GM12878 (cell line): ENCODE results near the gene YES1. TPM values are rescaled to one million over a fixed set of nuclear protein-coding genes. Genes with fewer than 3 reads are reported as not detected.

Experiments
- ATAC-seq: fragments of 200-7000 bp; cut with Tn5 transposase; 3 replicates; pipeline ENCODE4 v1.9.1; 2020; ENCODE audit warnings: mild to moderate bottlenecking, moderate library complexity
- BruUV-seq: library from RNA; stranded (reverse); fragments of 400-500 nt; replicated peaks from 2 replicates; lab custom pipeline; 2021; lab: Mats Ljungman, UMichigan
- CTCF ChIA-PET: fragments of 300-600 bp; sonication (Branson Sonifier 250); formaldehyde crosslinking; extraction: SDS; loops from one replicate; lab custom pipeline; 2021; ENCODE audit warnings: inconsistent platforms; lab: Yijun Ruan, JAX
- POLR2A ChIA-PET: fragments of 350-600 bp; formaldehyde crosslinking; extraction: SDS; loops from one replicate; lab custom pipeline; 2021; ENCODE audit warnings: inconsistent platforms; lab: Charles Lee
- RAD21 ChIA-PET: fragments of 300-600 bp; sonication (Branson Sonifier 250); formaldehyde crosslinking; loops from one replicate; lab custom pipeline; 2023; ENCODE audit warnings: antibody characterized with exemption; ENCODE audit not compliant: unreplicated experiment; lab: Charles Lee
- SMC1A ChIA-PET: fragments of 300-600 bp; sonication (Branson Sonifier 250); formaldehyde crosslinking; loops from one replicate; lab custom pipeline; 2023; ENCODE audit not compliant: unreplicated experiment, uncharacterized antibody; lab: Charles Lee
- DNase-seq: peaks from one replicate; pipeline ENCODE4 v3.0.0-alpha.2; 2011; ENCODE audit warnings: low read depth, low spot score
- FAIRE-seq: peaks from 3 replicates; lab custom pipeline; 2011; peaks lifted over from hg19 to GRCh38; lab: Jason Lieb, UNC
- H2AFZ ChIP-seq: 2 replicates; pipeline ENCODE4 v1.6.0; 2011; ENCODE audit warnings: low read depth, low read length, control low read depth; ENCODE audit not compliant: control insufficient read depth
- H3K27ac ChIP-seq: 2 replicates; pipeline ENCODE4 v1.5.1; 2011; ENCODE audit warnings: control low read depth; ENCODE audit not compliant: control insufficient read depth, insufficient read depth
- H3K27me3 ChIP-seq, 2 experiments: replicated peaks in 1 of 2; 2 replicates each; pipeline versions ENCODE4 v1.6.0 to v1.6.1; 2011; ENCODE audit warnings: low read length in 1 of 2; ENCODE audit not compliant: control insufficient read depth in 2 of 2, insufficient read depth in 2 of 2
- H3K36me3 ChIP-seq, 2 experiments: 2 replicates each; pipeline ENCODE4 v1.5.1; 2011; ENCODE audit warnings: low read length in 1 of 2; ENCODE audit not compliant: control insufficient read depth in 2 of 2, insufficient read depth in 2 of 2
- H3K4me1 ChIP-seq: 2 replicates; pipeline ENCODE4 v1.6.1; 2011; ENCODE audit warnings: mild to moderate bottlenecking, low read length, moderate library complexity, mixed read lengths; ENCODE audit not compliant: control insufficient read depth, insufficient read depth
- H3K4me2 ChIP-seq: 2 replicates; pipeline ENCODE4 v1.6.0; 2011; ENCODE audit warnings: control low read depth; ENCODE audit not compliant: control insufficient read depth, insufficient read depth
- H3K4me3 ChIP-seq: fragments of 200-600 bp; sonication (generic); 2 replicates; pipeline ENCODE4 v1.5.1; 2016
- H3K79me2 ChIP-seq: 2 replicates; pipeline ENCODE4 v1.6.0; 2011; ENCODE audit warnings: low read length; ENCODE audit not compliant: control insufficient read depth, insufficient read depth
- H3K9ac ChIP-seq: 2 replicates; pipeline ENCODE4 v1.8.0; 2011; ENCODE audit warnings: low read length, control low read depth, mixed read lengths; ENCODE audit not compliant: control insufficient read depth, insufficient read depth
- H3K9me3 ChIP-seq: replicated peaks from 3 replicates; pipeline ENCODE4 v1.5.1; 2011; ENCODE audit warnings: mild to moderate bottlenecking, low read length; ENCODE audit not compliant: control insufficient read depth, insufficient read depth
- H4K20me1 ChIP-seq: 2 replicates; pipeline ENCODE4 v1.6.0; 2011; ENCODE audit not compliant: control insufficient read depth, insufficient read depth
- BACH1 ChIP-seq: fragments of 450-650 bp; IDR thresholded peaks from 2 replicates; pipeline ENCODE4 v1.6.1; 2017; ENCODE audit warnings: mild to moderate bottlenecking, borderline replicate concordance
- ETV6 ChIP-seq, 2 experiments: fragments of 450-650 bp in 1 of 2; IDR thresholded peaks in 1 of 2; conservative IDR thresholded peaks in 1 of 2; 2 replicates each; pipeline ENCODE4 v1.6.1; 2014; ENCODE audit warnings: antibody characterized with exemption in 1 of 2, borderline replicate concordance in 1 of 2, low read depth in 1 of 2, mild to moderate bottlenecking in 1 of 2, moderate library complexity in 1 of 2
- HCFC1 ChIP-seq: fragments of 150-350 bp; IDR thresholded peaks from 2 replicates; pipeline ENCODE4 v1.6.1; 2014; ENCODE audit warnings: low read length
- IRF4 ChIP-seq: IDR thresholded peaks from 2 replicates; pipeline ENCODE4 v1.6.1; 2011; ENCODE audit warnings: low read depth, low read length
- KAT2A ChIP-seq: conservative IDR thresholded peaks from 2 replicates; pipeline ENCODE4 v1.6.1; 2011; ENCODE audit warnings: low read depth, low read length; ENCODE audit not compliant: control insufficient read depth
- NR2C2 ChIP-seq: IDR thresholded peaks from 2 replicates; pipeline ENCODE4 v1.6.1; 2011; ENCODE audit warnings: borderline replicate concordance, low read depth; ENCODE audit not compliant: control insufficient read depth, insufficient read length
- RFX5 ChIP-seq: IDR thresholded peaks from 2 replicates; pipeline ENCODE4 v1.6.1; 2011; ENCODE audit warnings: low read depth, low read length, improper control_type of control experiment
- SIN3A ChIP-seq: IDR thresholded peaks from 2 replicates; pipeline ENCODE4 v1.6.1; 2012; ENCODE audit warnings: low read depth, low read length, improper control_type of control experiment
- SRF ChIP-seq, 2 experiments: IDR thresholded peaks; 2 replicates each; pipeline ENCODE4 v1.6.1; 2011; ENCODE audit warnings: low read depth in 2 of 2, low read length in 2 of 2, mild to moderate bottlenecking in 1 of 2, moderate library complexity in 1 of 2
- ZNF207 ChIP-seq: fragments of 450-650 bp; IDR thresholded peaks from 2 replicates; pipeline ENCODE4 v1.6.1; 2014; ENCODE audit warnings: antibody characterized with exemption, mild to moderate bottlenecking, borderline replicate concordance
- WGBS: methylation state at CpG from one replicate; pipeline ENCODE4 v1.1.6; 2016; ENCODE audit warnings: low lambda C conversion rate; ENCODE audit not compliant: insufficient replicate concordance, insufficient coverage; ENCODE audit errors: missing lambda C conversion rate; 5-methylcytosine and 5-hydroxymethylcytosine counted together
- in situ Hi-C: fragments of 300-500 bp; cut with MboI; formaldehyde crosslinking; loops from 9 replicates; pipeline ENCODE4 v1.14.3; 2018; ENCODE audit warnings: mixed read lengths
- intact Hi-C: fragments of 100-400 bp; cut with micrococcal nuclease; formaldehyde crosslinking; loops from one replicate; pipeline ENCODE4 v1.14.2; 2022; ENCODE audit not compliant: unreplicated experiment
- polyA plus RNA-seq, 11 experiments: library from polyadenylated mRNA; depleted of rRNA in 4 of 11; unstranded in 6 of 11; stranded (reverse) in 5 of 11; fragments of >200 nt; fragmentation: Nextera tagmentation in 4 of 11; fragmentation: Illumina TruSeq in 1 of 11; extraction: Ambion mirVana in 4 of 11; extraction: Trizol in 1 of 11; gene quantifications; 1 replicate in 1 of 11; 2 replicates in 10 of 11; pipeline versions ENCODE4 v1.2.1 to v1.2.3, GENCODE V29; 2011 to 2016; ENCODE audit warnings: inconsistent platforms in 2 of 11, missing spikeins in 2 of 11, low read depth in 1 of 11
- total RNA-seq, 4 experiments: library from RNA; depleted of rRNA in 3 of 4; stranded (reverse); fragments of >200 nt in 3 of 4; fragmentation: Illumina TruSeq in 1 of 4; extraction: Trizol in 1 of 4; gene quantifications; 2 replicates each; pipeline versions ENCODE4 v1.2.1 to v1.2.3, GENCODE V29; 2013 to 2021
- TF ChIP-seq, protein P1 (sequence below): fragments of 450-650 bp; IDR thresholded peaks from 2 replicates; pipeline ENCODE4 v1.6.1; 2016; ENCODE audit warnings: mild to moderate bottlenecking
- TF ChIP-seq, protein P2 (sequence below): IDR thresholded peaks from 2 replicates; pipeline ENCODE4 v1.6.1; 2011; ENCODE audit warnings: low read depth, low read length, improper control_type of control experiment, borderline replicate concordance
- TF ChIP-seq, protein P3 (sequence below): IDR thresholded peaks from 2 replicates; pipeline ENCODE4 v1.6.1; 2012; ENCODE audit warnings: low read depth, low read length, improper control_type of control experiment
- TF ChIP-seq, protein P4 (sequence below): IDR thresholded peaks from 2 replicates; pipeline ENCODE4 v1.6.1; 2012; ENCODE audit warnings: improper control_type of control experiment, low read depth, low read length; ENCODE audit not compliant: insufficient replicate concordance

Gene YES1
- total and polyA plus RNA-seq, 10 of the 15 experiments (the other 5 are each of a cell fraction or from before 2014, with no cell fraction given), result 2.3 to 7.9 (median 5.8) TPM

DNA sequence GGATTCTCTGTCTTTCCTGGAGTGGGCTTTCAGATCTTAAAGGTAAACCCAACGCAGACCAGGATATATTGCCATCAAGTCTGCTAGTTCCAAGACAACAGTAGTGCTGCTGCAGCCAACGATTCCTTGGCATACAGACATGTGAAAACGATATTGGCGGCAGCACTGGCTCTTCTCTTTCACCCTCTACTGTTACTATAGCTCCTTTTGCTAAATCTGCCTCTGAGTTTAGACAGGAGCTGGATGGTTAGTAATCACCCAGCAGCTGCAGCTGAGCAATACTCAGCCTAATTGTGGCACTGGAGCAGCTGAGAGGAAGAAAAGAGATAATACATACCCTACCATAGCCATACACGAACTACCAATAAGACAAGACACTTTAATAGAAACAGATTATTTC is 4.0 kb downstream of the YES1 start:
- H2AFZ ChIP-seq, result no peak overlapping the region
- no peak for ATAC-seq
- DNase-seq, result no peak
- no peak overlapping the region for H3K27ac ChIP-seq
- H3K4me2 ChIP-seq, result peak overlapping the region; percentile 78
- 64% methylated on average over 5 of the region's 5 CpGs for WGBS
- no TSS peak for BruUV-seq
- in situ Hi-C loops (no loop called here), intact Hi-C loops (no loop called here)
- H3K79me2 ChIP-seq, result peaks cover 66% of the 10 kb centered on the region
- CTCF ChIA-PET, result interaction anchor here (0.7 to 1.3 kb wide), 6 partner anchors 10 to 25 kb away, joined by 3 to 9 read pairs (median 3); no protein-coding TSS in a partner anchor
- FAIRE-seq, result no peak
- no peak overlapping the region for H3K9ac ChIP-seq
- 0 out of 2 replicates have a peak overlapping the region, but pooled peaks have one; percentile 17 for H3K4me3 ChIP-seq
- POLR2A ChIA-PET, result interaction anchor here (0.7 to 1.0 kb wide), 2 partner anchors 22 to 54 kb away, joined by 3 to 4 read pairs; no protein-coding TSS in a partner anchor
- no peaks in the 10 kb centered on the region; a peak in 1 of 4 replicates for H3K36me3 ChIP-seq
- no peaks in the 10 kb centered on the region for H3K9me3 ChIP-seq
- H3K4me1 ChIP-seq, result peaks cover 12% of the 10 kb centered on the region
- RAD21 ChIA-PET, result interaction anchor here (0.7 to 1.4 kb wide), 8 partner anchors 11 to 150 kb away, joined by 3 to 5 read pairs (median 3); no protein-coding TSS in a partner anchor
- no peaks in the 10 kb centered on the region for H3K27me3 ChIP-seq
- SMC1A ChIA-PET, result interaction anchor here (0.9 to 3.7 kb wide), 12 partner anchors 8 to 191 kb away, joined by 3 to 19 read pairs (median 4); no protein-coding TSS in a partner anchor
- no peaks in the 10 kb centered on the region for H4K20me1 ChIP-seq
- TF ChIP-seq KAT2A (no peak), HCFC1 (no peak), SRF (IDR thresholded peaks at IDR 0.05; ENCODE audit: low read depth in 2 of 2, low read length in 2 of 2) (no peak), ZNF207 (no peak), NR2C2 (no peak), BACH1 (no peak), SIN3A (no peak), RFX5 (no peak), ETV6 (conservative IDR thresholded peaks at IDR 0.05 in 1 of 2, IDR thresholded peaks at IDR 0.05 in 1 of 2; ENCODE audit: borderline replicate concordance in 1 of 2, low read depth in 1 of 2) (no peak), IRF4 (no peak)
- TF ChIP-seq, protein P1, sequence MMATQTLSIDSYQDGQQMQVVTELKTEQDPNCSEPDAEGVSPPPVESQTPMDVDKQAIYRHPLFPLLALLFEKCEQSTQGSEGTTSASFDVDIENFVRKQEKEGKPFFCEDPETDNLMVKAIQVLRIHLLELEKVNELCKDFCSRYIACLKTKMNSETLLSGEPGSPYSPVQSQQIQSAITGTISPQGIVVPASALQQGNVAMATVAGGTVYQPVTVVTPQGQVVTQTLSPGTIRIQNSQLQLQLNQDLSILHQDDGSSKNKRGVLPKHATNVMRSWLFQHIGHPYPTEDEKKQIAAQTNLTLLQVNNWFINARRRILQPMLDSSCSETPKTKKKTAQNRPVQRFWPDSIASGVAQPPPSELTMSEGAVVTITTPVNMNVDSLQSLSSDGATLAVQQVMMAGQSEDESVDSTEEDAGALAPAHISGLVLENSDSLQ, result no peak
- TF ChIP-seq, protein P2, sequence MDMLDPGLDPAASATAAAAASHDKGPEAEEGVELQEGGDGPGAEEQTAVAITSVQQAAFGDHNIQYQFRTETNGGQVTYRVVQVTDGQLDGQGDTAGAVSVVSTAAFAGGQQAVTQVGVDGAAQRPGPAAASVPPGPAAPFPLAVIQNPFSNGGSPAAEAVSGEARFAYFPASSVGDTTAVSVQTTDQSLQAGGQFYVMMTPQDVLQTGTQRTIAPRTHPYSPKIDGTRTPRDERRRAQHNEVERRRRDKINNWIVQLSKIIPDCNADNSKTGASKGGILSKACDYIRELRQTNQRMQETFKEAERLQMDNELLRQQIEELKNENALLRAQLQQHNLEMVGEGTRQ, result no peak
- TF ChIP-seq, protein P3, sequence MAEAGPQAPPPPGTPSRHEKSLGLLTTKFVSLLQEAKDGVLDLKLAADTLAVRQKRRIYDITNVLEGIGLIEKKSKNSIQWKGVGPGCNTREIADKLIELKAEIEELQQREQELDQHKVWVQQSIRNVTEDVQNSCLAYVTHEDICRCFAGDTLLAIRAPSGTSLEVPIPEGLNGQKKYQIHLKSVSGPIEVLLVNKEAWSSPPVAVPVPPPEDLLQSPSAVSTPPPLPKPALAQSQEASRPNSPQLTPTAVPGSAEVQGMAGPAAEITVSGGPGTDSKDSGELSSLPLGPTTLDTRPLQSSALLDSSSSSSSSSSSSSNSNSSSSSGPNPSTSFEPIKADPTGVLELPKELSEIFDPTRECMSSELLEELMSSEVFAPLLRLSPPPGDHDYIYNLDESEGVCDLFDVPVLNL, result no peak
- TF ChIP-seq, protein P4, sequence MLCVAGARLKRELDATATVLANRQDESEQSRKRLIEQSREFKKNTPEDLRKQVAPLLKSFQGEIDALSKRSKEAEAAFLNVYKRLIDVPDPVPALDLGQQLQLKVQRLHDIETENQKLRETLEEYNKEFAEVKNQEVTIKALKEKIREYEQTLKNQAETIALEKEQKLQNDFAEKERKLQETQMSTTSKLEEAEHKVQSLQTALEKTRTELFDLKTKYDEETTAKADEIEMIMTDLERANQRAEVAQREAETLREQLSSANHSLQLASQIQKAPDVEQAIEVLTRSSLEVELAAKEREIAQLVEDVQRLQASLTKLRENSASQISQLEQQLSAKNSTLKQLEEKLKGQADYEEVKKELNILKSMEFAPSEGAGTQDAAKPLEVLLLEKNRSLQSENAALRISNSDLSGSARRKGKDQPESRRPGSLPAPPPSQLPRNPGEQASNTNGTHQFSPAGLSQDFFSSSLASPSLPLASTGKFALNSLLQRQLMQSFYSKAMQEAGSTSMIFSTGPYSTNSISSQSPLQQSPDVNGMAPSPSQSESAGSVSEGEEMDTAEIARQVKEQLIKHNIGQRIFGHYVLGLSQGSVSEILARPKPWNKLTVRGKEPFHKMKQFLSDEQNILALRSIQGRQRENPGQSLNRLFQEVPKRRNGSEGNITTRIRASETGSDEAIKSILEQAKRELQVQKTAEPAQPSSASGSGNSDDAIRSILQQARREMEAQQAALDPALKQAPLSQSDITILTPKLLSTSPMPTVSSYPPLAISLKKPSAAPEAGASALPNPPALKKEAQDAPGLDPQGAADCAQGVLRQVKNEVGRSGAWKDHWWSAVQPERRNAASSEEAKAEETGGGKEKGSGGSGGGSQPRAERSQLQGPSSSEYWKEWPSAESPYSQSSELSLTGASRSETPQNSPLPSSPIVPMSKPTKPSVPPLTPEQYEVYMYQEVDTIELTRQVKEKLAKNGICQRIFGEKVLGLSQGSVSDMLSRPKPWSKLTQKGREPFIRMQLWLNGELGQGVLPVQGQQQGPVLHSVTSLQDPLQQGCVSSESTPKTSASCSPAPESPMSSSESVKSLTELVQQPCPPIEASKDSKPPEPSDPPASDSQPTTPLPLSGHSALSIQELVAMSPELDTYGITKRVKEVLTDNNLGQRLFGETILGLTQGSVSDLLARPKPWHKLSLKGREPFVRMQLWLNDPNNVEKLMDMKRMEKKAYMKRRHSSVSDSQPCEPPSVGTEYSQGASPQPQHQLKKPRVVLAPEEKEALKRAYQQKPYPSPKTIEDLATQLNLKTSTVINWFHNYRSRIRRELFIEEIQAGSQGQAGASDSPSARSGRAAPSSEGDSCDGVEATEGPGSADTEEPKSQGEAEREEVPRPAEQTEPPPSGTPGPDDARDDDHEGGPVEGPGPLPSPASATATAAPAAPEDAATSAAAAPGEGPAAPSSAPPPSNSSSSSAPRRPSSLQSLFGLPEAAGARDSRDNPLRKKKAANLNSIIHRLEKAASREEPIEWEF, result no peak
